Nephron (organoid): ENCODE data around the gene KDM3B.

Source experiments
- H3K27ac Mint-ChIP-seq, 3 experiments: 2 replicates each; pipeline ENCODE4 v1.8.0; 2020; ENCODE audit warnings: mixed read lengths in 3 of 3, mild to moderate bottlenecking in 2 of 3, moderate library complexity in 1 of 3
- H3K27me3 Mint-ChIP-seq: 2 replicates; pipeline ENCODE4 v1.8.0; 2021; ENCODE audit warnings: low read depth, mild to moderate bottlenecking, moderate library complexity, mixed read lengths
- H3K36me3 Mint-ChIP-seq: 2 replicates; pipeline ENCODE4 v1.8.0; 2020; ENCODE audit warnings: low read depth, mixed read lengths
- H3K4me1 Mint-ChIP-seq: 2 replicates; pipeline ENCODE4 v1.8.0; 2020; ENCODE audit warnings: mixed read lengths
- H3K4me3 Mint-ChIP-seq, 3 experiments: 2 replicates each; pipeline ENCODE4 v1.8.0; 2020; ENCODE audit warnings: mild to moderate bottlenecking in 3 of 3, mixed read lengths in 3 of 3, moderate library complexity in 2 of 3
- H3K9me3 Mint-ChIP-seq: 2 replicates; pipeline ENCODE4 v1.8.0; 2020; ENCODE audit warnings: mixed read lengths
- TF ChIP-seq, protein P1 (sequence below), 3 experiments: fragments of 200-600 bp; sonication (generic); IDR thresholded peaks; one replicate each; pipeline ENCODE4 v1.5.0; 2021; ENCODE audit warnings: antibody characterized with exemption in 3 of 3; ENCODE audit not compliant: unreplicated experiment in 3 of 3

The KDM3B gene

DNA sequence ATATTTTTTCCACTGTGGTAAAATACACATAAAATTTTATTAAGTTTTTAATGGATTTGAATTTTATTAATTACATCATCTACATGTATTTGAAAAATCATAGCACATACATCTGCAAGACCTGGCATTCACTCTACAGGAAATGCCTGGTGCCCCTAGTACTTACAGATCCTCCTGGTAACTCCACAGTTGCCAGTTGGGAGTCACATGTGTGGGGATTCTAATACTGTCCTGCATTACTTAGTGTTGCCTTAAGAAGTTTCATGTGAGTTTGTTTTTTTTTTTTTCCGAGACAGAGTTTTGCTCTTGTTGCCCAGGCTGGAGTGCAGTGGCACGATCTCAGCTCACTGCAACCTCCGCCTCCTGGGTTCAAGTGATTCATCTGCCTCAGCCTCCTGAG lies 18.1 kb downstream of the KDM3B start:
- Mint-ChIP-seq H3K9me3 (no peaks in the 10 kb centered on the region), H3K4me3 (no peak overlapping the region), H3K4me1 (peaks cover 39% of the 10 kb centered on the region), H3K27ac (no peak overlapping the region), H3K36me3 (peaks cover 16% of the 10 kb centered on the region), H3K27me3 (no peaks in the 10 kb centered on the region)
- TF ChIP-seq, protein P1, sequence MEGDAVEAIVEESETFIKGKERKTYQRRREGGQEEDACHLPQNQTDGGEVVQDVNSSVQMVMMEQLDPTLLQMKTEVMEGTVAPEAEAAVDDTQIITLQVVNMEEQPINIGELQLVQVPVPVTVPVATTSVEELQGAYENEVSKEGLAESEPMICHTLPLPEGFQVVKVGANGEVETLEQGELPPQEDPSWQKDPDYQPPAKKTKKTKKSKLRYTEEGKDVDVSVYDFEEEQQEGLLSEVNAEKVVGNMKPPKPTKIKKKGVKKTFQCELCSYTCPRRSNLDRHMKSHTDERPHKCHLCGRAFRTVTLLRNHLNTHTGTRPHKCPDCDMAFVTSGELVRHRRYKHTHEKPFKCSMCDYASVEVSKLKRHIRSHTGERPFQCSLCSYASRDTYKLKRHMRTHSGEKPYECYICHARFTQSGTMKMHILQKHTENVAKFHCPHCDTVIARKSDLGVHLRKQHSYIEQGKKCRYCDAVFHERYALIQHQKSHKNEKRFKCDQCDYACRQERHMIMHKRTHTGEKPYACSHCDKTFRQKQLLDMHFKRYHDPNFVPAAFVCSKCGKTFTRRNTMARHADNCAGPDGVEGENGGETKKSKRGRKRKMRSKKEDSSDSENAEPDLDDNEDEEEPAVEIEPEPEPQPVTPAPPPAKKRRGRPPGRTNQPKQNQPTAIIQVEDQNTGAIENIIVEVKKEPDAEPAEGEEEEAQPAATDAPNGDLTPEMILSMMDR (IDR thresholded peaks at IDR 0.05; ENCODE audit: unreplicated experiment in 3 of 3) = no peak

DNA sequence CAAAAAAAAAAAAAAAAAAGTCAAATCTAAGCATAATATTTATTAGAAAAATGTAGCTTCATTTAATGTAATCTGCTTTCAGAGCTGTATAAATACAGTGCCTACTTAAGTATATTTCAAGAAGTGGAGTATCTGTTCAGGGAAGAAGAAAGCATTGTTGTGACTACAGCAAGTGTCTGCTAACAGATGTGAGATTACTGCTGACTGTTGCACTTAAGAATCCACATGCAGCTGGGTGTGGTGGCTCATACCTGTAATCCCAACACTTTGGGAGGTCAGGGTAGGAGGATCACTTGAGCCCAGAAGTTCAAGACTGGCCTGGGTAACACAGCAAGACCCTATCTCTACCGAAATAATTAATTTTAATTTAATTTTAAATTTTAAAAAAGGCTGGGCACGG lies 19.0 kb downstream of the KDM3B start:
- H3K27me3 Mint-ChIP-seq = no peaks in the 10 kb centered on the region
- H3K4me3 Mint-ChIP-seq = no peak overlapping the region
- peaks cover 20% of the 10 kb centered on the region for H3K36me3 Mint-ChIP-seq
- no peak overlapping the region for H3K27ac Mint-ChIP-seq
- TF ChIP-seq, protein P1 (IDR thresholded peaks at IDR 0.05; ENCODE audit: unreplicated experiment in 3 of 3) = no peak
- H3K4me1 Mint-ChIP-seq = peaks cover 33% of the 10 kb centered on the region
- H3K9me3 Mint-ChIP-seq = no peaks in the 10 kb centered on the region

DNA sequence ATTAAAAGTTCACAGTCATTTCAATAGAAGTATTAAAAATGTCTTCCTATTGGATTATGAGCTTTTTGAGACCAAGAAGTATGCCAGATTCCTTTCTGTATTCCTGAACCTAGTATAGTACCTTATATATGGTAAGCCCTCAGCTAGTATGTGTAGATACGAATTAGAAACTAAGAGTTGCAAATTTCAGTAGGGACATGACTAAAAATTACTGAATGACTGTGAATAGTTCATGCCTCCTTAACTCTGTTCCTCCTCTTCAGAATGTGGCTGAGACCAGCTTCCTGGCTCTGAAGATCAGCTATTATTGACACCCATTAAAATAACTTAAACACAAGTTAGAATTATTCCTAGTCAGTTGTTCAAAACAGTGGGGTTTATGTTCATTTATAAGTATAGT lies 19.7 kb downstream of the KDM3B start:
- no peak overlapping the region for H3K4me3 Mint-ChIP-seq
- H3K27ac Mint-ChIP-seq = peak overlapping the region in 1 of 3 experiments; percentile 48
- H3K27me3 Mint-ChIP-seq = no peaks in the 10 kb centered on the region
- TF ChIP-seq, protein P1 (IDR thresholded peaks at IDR 0.05; ENCODE audit: unreplicated experiment in 3 of 3) = no peak
- no peaks in the 10 kb centered on the region for H3K9me3 Mint-ChIP-seq
- peaks cover 27% of the 10 kb centered on the region for H3K4me1 Mint-ChIP-seq
- H3K36me3 Mint-ChIP-seq = peaks cover 26% of the 10 kb centered on the region

DNA sequence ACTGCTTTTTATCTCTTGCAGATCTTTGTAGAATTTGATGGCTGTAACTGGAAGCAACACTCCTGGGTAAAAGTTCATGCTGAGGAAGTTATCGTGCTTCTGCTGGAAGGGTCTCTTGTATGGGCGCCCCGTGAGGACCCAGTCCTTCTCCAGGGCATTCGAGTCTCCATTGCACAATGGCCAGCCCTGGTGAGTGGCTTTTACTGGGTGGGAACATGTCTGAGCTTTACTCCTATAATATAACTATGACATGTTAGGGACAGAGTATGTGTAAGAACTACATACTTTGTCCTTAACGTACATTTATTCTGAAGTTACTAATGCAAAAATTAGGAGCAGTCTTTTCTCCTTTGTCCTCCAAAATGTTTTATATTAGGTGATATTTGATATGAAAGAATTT lies 20.2 kb downstream of the KDM3B start:
- Mint-ChIP-seq H3K4me1 (peaks cover 27% of the 10 kb centered on the region), H3K27me3 (no peaks in the 10 kb centered on the region), H3K9me3 (no peaks in the 10 kb centered on the region), H3K4me3 (no peak overlapping the region), H3K27ac (peak overlapping the region in 1 of 3 experiments; percentile 48), H3K36me3 (peaks cover 30% of the 10 kb centered on the region)
- TF ChIP-seq, protein P1 (IDR thresholded peaks at IDR 0.05; ENCODE audit: unreplicated experiment in 3 of 3) = no peak

DNA sequence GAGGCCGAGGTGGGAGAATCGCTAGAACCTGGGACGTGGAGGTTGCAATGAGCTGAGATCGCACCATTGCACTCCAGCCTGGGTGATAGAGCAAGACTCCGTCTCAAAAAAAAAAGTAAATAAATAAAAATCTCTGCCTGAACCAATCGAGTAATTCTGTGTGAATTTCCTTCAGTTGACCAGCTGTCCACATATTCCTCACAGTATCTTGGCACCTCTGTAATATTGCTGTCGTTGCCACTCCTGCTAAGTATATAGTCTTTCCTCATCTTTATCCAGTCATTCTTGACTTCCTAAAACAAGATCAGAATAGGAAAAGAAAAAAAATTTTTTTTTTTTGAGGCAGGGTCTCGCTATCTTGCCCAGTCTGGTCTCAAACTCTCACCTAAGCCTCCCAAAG lies 29.9 kb downstream of the KDM3B start:
- H3K4me1 Mint-ChIP-seq = no peaks in the 10 kb centered on the region
- H3K9me3 Mint-ChIP-seq = no peaks in the 10 kb centered on the region
- no peak overlapping the region for H3K4me3 Mint-ChIP-seq
- H3K27me3 Mint-ChIP-seq = no peaks in the 10 kb centered on the region
- peaks cover 76% of the 10 kb centered on the region for H3K36me3 Mint-ChIP-seq
- H3K27ac Mint-ChIP-seq = no peak overlapping the region
- TF ChIP-seq, protein P1 (IDR thresholded peaks at IDR 0.05; ENCODE audit: unreplicated experiment in 3 of 3) = no peak

DNA sequence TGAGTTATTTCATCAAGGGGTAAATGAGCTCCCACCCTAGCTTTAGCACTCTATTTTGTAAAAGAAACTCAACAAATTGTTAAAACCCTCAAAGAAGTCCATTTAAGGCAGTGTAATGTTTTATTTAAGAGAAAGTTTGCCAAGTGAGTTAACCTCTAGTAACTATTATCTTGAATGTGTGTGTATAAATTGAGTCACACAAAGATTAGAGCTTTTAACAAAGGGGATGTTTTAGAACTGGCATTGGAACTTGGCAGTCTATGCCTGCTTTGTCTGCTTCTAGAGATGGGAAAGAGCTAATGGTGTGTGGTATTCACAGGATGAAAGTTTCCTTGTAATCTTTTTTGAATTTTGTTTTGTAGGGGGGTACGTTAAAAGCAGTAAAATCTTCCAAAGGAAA lies 33.2 kb downstream of the KDM3B start:
- TF ChIP-seq, protein P1 (IDR thresholded peaks at IDR 0.05; ENCODE audit: unreplicated experiment in 3 of 3) = no peak
- no peak overlapping the region for H3K4me3 Mint-ChIP-seq
- no peaks in the 10 kb centered on the region for H3K9me3 Mint-ChIP-seq
- H3K27ac Mint-ChIP-seq = no peak overlapping the region
- no peaks in the 10 kb centered on the region for H3K27me3 Mint-ChIP-seq
- H3K4me1 Mint-ChIP-seq = no peaks in the 10 kb centered on the region
- H3K36me3 Mint-ChIP-seq = peaks cover 73% of the 10 kb centered on the region
